GM21423 (cell line): ENCODE data around the gene DKK3.
"Not testable (repeated sequence)": the region's sequence is repeated elsewhere in the genome, so short reads cannot be mapped to it uniquely, and the experiment has no call there.

Experiments used
- ATAC-seq: cut with Tn5 transposase; IDR thresholded peaks from one replicate; pipeline ENCODE4 v1.9.1; 2021; ENCODE audit warnings: mild to moderate bottlenecking, moderate library complexity; ENCODE audit not compliant: unreplicated experiment

DKK3 gene

DNA sequence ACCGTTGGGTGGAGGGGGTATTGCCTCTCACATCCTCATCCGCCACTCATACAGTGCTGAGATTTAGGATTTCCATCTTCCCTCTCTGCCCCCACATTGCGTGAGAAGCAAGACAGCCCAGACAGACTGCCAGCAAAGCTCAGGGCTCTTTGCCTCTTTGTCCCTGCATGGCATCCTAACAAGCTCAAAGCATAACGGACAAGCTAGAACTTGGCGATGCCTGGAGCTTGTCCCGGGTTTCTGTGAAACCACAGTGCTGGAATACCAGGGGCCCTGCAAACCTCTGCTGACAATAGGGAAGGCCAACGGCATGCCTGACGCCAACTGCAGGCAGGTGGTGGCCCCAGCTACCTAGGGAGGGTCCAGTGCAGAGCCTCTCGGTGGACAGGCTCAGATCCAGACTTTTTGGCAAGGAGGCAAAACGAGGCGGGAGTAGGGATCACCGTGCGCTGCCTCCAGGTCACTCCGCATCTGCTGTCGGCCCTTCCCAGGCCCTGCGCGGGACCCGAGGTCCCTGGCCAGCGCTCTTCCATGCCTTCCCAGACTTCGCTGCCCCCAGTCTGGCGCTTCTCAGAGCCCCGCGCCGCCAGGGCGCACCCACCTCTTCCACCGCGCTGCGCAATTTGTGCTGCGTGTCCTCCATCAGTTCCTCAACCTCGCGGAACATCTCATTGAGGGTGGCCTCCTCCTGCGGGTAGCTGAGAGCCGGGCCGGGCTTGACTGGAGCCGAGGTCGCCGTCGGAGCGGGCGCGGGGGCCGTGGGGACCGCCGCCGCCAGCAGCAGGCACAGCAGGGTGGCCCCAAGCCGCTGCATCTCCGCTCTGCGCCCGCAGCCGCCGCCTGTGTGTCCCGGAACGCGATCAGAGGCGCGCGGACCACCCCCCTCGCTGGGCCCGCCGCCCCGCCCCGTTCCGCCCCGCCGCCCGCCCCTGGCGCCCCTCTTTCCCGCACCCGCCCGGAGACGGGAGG, at the start of gene DKK3:
Gene DKK3, minus strand, starts transcription at position 858 of the 969 bp plus-strand sequence. Its CDS starts 44 bp downstream, at position 814.
- ATAC-seq = no peak

- no peak for ATAC-seq
Measured at GRCh38 chr11:12057299-12057980, 49.0 kb upstream of the DKK3 start.

- ATAC-seq = no peak
Measured at GRCh38 chr11:12056119-12056518, 47.7 kb upstream of the DKK3 start.

GRCh38 chr11:12053606-12054361, 45.4 kb upstream of the DKK3 start:
- ATAC-seq = no peak

- ATAC-seq = no peak
Measured at GRCh38 chr11:12052676-12053605, 44.5 kb upstream of the DKK3 start.

GRCh38 chr11:12051287-12051662, 42.8 kb upstream of the DKK3 start:
- no peak for ATAC-seq

GRCh38 chr11:12050470-12051286, 42.3 kb upstream of the DKK3 start:
- ATAC-seq = no peak

- no peak for ATAC-seq
Measured at GRCh38 chr11:12048936-12049790, 40.7 kb upstream of the DKK3 start.

DNA sequence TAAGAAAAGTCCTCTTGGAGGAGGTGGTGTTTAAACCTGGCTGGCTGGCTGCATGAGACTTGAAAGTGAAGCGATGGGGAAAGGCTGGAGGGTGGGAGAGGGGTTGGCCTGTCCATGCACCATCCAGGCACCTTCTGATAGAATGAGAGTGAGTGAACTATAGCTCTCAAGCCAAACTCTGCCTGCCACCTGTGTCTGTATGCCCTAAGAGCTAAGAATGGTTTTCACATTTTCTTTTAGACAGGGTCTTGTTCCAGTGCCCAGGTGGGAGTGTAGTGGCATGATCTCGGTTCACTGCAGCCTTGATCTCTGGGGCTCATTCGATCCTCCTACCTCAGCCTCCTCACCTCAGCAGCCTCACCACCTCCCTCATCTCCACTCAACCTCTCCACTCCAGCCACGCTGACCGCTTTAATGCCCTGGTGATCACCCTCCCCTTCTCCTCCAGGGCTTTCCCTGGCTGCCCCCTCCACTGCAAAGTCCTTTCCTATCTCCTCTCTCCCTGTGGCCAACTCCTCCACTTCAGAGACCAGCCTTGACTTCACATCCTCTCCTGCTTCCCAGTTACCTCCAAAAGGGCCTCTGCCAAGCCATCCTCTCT, 38.3 kb upstream of the DKK3 start:
- ATAC-seq = no peak

DNA sequence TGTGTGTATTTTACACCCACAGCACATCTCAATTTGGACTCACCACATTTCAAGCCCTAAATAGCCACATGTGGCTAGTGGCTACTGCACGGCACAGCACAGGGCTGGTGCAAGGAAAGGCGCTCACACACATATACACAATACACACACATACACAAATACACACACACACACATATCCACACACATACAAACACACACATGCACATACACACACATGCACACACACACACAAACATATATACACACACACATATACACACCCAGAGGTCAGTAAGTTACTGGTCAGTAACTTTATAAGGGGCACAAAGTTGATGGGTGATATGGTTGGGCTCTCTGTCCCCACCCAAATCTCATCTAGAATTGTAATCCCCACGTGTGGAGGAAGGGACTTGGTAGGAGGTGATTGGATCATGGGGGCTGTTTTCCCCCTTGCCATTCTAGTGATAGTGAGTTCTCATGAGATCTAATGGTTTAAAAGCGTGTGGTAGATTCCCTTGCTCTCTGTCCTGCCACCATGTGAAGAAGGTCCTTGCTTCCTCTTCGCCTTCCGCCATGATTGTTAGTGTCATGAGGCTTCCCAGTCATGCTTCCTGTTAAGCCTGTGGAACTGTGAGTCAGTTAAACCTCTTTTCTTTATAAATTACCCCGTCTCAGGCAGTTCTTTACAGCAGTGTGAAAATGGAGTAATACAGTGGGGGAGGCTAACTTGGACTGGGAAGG, 37.6 kb upstream of the DKK3 start:
- ATAC-seq = no peak

GRCh38 chr11:12044799-12045198, 36.4 kb upstream of the DKK3 start:
- ATAC-seq = no peak

DNA sequence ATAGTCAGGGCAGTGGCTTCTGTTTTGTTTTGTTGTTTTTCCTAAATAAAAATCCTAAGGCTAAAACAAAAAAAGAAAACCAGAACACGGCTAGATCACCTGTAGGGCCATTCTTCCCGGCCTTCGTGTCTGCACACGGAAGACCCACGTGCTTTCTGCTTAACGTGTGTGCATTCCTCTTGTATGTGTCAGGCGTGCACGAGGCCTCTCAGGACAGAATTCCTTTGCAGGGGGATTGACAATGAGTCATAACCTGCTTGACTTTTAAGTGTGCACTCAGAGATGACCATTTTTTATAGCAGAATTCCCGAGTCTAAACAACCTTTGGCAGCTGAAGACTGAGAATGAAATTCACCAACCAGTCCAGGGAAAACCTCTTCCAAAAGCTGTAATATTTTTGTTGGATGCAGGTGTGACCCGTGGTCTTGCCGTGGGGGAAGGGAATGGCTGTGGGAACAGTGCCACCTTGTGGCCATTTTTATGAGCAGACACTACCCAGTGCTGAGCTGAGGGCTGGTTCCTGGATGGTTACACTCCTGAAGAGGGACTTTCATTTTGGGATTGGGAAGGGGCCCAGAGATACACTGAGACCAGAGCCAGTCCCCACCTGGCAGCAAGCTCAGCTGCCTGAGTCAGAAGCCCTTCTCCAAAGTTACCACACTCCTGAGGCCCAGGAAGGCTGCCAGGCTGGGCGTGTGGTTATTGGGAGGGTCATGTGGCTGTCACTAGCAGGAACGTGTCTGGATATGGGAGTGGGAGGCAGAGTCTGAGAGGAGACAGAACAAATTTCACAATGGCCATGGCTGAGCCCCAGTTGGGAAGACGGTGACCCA, 35.7 kb upstream of the DKK3 start:
- no peak for ATAC-seq

GRCh38 chr11:12043221-12043620, 34.8 kb upstream of the DKK3 start:
- ATAC-seq = no peak

GRCh38 chr11:12042215-12042676, 33.8 kb upstream of the DKK3 start:
- no peak for ATAC-seq

DNA sequence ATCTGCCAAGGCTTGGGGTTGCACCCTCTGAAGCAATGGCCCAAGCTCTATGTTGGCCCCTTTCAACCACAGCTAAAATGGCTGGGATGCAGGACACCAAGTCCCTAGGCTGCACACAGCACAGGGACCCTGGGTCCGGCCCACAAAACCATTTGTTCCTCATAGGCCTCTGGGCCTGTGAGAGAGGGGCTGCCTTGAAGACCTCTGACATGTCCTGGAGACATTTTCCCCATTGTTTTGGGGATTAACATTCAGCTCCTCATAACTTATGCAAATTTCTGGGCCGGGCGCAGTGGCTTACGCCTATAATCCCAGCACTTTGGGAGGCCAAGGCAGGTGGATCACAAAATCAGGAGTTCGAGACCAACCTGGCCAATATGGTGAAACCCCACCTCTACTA, 32.3 kb upstream of the DKK3 start:
- not testable (repeated sequence) for ATAC-seq

- no peak for ATAC-seq
Measured at GRCh38 chr11:12032968-12033367, 24.5 kb upstream of the DKK3 start.
